ENCODE results near the gene LNPEP. TPM values are rescaled to one million over a fixed set of nuclear protein-coding genes. Genes with fewer than 3 reads are reported as not detected.

The LNPEP gene
- total RNA-seq, 1 donor from 2014 or later = 19.6 TPM

DNA sequence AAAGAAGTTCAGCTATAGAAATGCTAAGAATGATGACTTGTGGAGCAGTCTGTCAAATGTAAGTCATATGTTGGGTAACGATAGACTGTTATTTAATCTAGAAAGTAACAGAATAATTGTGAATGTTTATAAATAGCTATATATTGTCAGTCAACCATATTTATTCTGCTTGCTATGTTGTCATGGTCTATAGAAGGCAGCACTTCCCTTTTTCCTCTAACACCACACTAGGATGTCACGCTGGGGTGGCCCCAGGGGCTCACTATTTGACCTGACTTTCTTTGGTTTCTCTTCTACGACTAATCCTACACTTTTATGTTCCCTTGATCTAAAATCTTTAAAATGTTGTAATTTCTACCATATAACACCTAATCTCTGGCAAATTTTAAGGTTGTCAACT, 39.1 kb upstream of the LNPEP start:
- TF ChIP-seq, protein P1, sequence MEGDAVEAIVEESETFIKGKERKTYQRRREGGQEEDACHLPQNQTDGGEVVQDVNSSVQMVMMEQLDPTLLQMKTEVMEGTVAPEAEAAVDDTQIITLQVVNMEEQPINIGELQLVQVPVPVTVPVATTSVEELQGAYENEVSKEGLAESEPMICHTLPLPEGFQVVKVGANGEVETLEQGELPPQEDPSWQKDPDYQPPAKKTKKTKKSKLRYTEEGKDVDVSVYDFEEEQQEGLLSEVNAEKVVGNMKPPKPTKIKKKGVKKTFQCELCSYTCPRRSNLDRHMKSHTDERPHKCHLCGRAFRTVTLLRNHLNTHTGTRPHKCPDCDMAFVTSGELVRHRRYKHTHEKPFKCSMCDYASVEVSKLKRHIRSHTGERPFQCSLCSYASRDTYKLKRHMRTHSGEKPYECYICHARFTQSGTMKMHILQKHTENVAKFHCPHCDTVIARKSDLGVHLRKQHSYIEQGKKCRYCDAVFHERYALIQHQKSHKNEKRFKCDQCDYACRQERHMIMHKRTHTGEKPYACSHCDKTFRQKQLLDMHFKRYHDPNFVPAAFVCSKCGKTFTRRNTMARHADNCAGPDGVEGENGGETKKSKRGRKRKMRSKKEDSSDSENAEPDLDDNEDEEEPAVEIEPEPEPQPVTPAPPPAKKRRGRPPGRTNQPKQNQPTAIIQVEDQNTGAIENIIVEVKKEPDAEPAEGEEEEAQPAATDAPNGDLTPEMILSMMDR (IDR thresholded peaks at IDR 0.05) = no peak
- no peak for TF ChIP-seq EZH2phosphoT487 (IDR thresholded peaks at IDR 0.05)
- no peak for TF ChIP-seq EZH2 (IDR thresholded peaks at IDR 0.05)
- Histone ChIP-seq H3K9me3 (ENCODE audit: low read depth) (no peaks in the 10 kb centered on the region), H3K36me3 (no peaks in the 10 kb centered on the region), H3K27ac (no peak overlapping the region), H2AFZ (replicated peaks) (no peak overlapping the region), H3K4me1 (peaks cover 7% of the 10 kb centered on the region), H3K4me2 (no peak overlapping the region), H3F3A (ENCODE audit: low read depth) (no peaks in the 10 kb centered on the region), H3K9ac (no peak overlapping the region), H4K20me1 (ENCODE audit: low read depth) (no peaks in the 10 kb centered on the region), H3K27me3 (no peaks in the 10 kb centered on the region), H3K79me2 (ENCODE audit: low read depth) (no peaks in the 10 kb centered on the region), H3K4me3 (no peak overlapping the region)
- Mint-ChIP-seq H3K4me1 (peaks cover 6% of the 10 kb centered on the region), H3K27ac (no peak overlapping the region), H3K9me3 (no peaks in the 10 kb centered on the region), H3K27me3 (ENCODE audit: insufficient read depth, low read depth) (no peaks in the 10 kb centered on the region), H3K4me3 (no peak overlapping the region), H3K36me3 (no peaks in the 10 kb centered on the region)
- no peak for DNase-seq (ENCODE audit: low spot score)

DNA sequence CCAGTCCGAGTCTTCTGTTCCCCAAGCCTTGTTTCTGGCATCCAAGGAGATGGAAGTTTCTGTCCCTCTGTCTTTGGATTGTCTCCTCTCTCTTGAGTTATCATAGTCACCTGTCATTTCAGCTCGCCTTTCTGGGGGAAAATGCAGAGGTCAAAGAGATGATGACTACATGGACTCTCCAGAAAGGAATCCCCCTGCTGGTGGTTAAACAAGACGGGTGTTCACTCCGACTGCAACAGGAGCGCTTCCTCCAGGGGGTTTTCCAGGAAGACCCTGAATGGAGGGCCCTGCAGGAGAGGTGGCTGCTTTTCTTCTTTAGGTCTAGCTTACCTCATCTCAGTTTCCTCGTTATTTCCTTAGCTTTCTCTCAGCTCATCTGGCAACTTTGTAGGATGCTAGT, 34.5 kb upstream of the LNPEP start:
- Histone ChIP-seq H3K9ac (no peak overlapping the region), H3F3A (ENCODE audit: low read depth) (no peaks in the 10 kb centered on the region), H3K4me1 (peaks cover 7% of the 10 kb centered on the region), H3K79me2 (ENCODE audit: low read depth) (no peaks in the 10 kb centered on the region), H2AFZ (replicated peaks) (peak overlapping the region; percentile 11), H3K4me2 (no peak overlapping the region), H3K4me3 (no peak overlapping the region), H4K20me1 (ENCODE audit: low read depth) (no peaks in the 10 kb centered on the region), H3K9me3 (ENCODE audit: low read depth) (no peaks in the 10 kb centered on the region), H3K27me3 (no peaks in the 10 kb centered on the region), H3K27ac (no peak overlapping the region), H3K36me3 (no peaks in the 10 kb centered on the region)
- no peak overlapping the region for H3K27ac Mint-ChIP-seq
- H3K36me3 Mint-ChIP-seq = no peaks in the 10 kb centered on the region
- no peaks in the 10 kb centered on the region for H3K9me3 Mint-ChIP-seq
- peaks cover 9% of the 10 kb centered on the region for H3K4me1 Mint-ChIP-seq
- H3K27me3 Mint-ChIP-seq (ENCODE audit: insufficient read depth, low read depth) = no peaks in the 10 kb centered on the region
- TF ChIP-seq EZH2phosphoT487 (IDR thresholded peaks at IDR 0.05) = no peak
- TF ChIP-seq, protein P1 (IDR thresholded peaks at IDR 0.05) = peak; percentile 29
- peak; percentile 22 for DNase-seq (ENCODE audit: low spot score)
- no peak overlapping the region for H3K4me3 Mint-ChIP-seq

DNA sequence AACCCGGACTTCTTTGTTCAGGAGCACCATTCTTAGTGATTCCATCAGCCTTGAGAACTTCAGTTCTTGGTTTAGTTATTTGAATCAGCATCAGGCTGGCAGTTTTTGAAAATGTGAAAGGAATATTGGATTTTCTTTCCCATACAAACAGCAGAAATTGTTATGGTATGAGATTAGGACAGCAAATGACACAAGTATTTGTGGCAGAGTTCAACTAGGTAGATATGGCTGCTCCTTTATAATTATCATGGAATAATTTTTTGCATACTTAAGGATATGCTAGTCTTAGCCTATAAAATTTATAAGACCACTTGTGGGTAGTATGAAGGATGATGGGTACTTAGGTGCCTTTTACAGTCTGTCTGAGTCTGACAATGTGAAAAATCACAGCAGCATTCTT, 34.0 kb upstream of the LNPEP start:
- Mint-ChIP-seq H3K36me3 (no peaks in the 10 kb centered on the region), H3K4me3 (no peak overlapping the region), H3K9me3 (no peaks in the 10 kb centered on the region), H3K4me1 (peaks cover 9% of the 10 kb centered on the region), H3K27me3 (ENCODE audit: insufficient read depth, low read depth) (no peaks in the 10 kb centered on the region), H3K27ac (no peak overlapping the region)
- H3K9ac ChIP-seq = no peak overlapping the region
- no peaks in the 10 kb centered on the region for H3K36me3 ChIP-seq
- H3F3A ChIP-seq (ENCODE audit: low read depth) = no peaks in the 10 kb centered on the region
- TF ChIP-seq EZH2phosphoT487 (IDR thresholded peaks at IDR 0.05) (no peak), EZH2 (IDR thresholded peaks at IDR 0.05) (no peak)
- TF ChIP-seq, protein P1 (IDR thresholded peaks at IDR 0.05) = no peak
- H2AFZ ChIP-seq (replicated peaks) = peak overlapping the region; percentile 11
- H3K27me3 ChIP-seq = no peaks in the 10 kb centered on the region
- no peak overlapping the region for H3K27ac ChIP-seq
- H4K20me1 ChIP-seq (ENCODE audit: low read depth) = no peaks in the 10 kb centered on the region
- DNase-seq (ENCODE audit: low spot score) = no peak
- H3K4me3 ChIP-seq = no peak overlapping the region
- H3K79me2 ChIP-seq (ENCODE audit: low read depth) = no peaks in the 10 kb centered on the region
- H3K4me1 ChIP-seq = peaks cover 4% of the 10 kb centered on the region
- no peak overlapping the region for H3K4me2 ChIP-seq
- H3K9me3 ChIP-seq (ENCODE audit: low read depth) = no peaks in the 10 kb centered on the region

Data from neural progenitor cell (in vitro differentiated cells).